COLO829 (cell line): ENCODE measurements around the gene PRKAR1B.

Experiments used
- DNase-seq: peaks from one replicate; pipeline ENCODE4 v3.0.0; 2012; ENCODE audit warnings: low spot score

Gene PRKAR1B

DNA sequence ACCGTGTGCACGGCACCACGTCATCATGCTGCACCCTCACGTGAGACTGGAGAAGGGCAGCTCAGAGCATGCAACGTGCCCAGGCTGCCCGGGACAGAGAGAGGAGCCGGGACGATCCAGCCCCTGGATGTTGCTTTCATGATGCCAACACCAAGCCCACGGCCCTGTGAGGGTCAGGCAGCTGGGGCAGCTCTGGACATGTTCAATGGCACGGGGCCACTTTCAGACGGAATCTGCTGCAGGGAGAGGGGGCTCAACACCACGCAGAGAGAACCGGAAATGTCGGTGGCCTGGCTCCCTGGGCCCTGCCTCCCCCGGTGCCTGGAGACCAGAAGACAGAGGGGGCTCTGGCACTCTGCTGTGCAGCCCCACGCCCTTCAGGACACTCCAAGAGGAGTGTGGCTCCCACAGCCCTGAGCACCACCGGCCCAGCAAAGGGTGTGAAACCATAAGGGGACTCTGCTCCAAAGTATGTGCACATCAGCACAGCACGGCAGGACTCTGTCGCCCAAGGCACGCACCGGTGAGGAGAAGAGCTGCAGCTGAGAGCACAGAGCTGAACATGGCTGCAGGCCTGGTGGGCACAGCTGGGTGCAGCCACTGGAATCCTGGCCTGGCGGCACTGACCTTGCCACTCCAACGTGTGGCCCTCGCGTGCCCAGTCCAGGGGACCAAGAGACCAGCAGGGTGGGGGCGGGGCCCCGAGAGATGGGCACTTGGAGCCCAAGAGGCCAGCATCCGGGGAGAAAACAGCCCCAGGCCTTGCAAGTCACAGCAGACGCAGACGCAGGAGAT is 137.1 kb downstream of the PRKAR1B start:
- DNase-seq = no peak

GRCh38 chr7:587767-588166 is 139.3 kb downstream of the PRKAR1B start:
- no peak for DNase-seq

- DNase-seq = no peak
Measured at GRCh38 chr7:586494-586893, 140.6 kb downstream of the PRKAR1B start.

- DNase-seq = no peak
Measured at GRCh38 chr7:585873-586272, 141.2 kb downstream of the PRKAR1B start.

DNA sequence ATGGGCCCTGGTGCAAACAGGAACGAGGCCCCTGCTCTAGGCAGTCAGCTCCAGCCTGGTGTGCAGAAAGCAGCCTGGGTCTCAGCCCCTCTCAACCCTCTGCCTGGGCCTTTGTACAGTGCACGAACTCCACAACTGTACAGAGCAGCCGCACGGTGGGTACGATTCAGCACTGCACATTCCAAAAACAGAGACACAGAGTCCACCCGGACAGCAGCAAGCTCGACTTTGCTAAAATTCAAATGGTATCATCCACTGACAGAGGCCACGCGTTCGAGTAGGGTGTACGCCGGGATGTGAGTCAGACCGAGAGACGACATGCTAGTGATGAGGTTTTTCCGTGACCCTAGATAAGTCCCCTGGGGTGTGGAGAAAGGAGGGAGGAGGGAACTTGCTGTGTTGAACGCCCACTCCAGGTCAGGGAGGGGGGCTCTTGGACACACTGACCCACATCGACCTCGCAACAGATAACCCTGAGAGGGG is 141.8 kb downstream of the PRKAR1B start:
- no peak for DNase-seq

GRCh38 chr7:584820-585219 is 142.3 kb downstream of the PRKAR1B start:
- no peak for DNase-seq

DNA sequence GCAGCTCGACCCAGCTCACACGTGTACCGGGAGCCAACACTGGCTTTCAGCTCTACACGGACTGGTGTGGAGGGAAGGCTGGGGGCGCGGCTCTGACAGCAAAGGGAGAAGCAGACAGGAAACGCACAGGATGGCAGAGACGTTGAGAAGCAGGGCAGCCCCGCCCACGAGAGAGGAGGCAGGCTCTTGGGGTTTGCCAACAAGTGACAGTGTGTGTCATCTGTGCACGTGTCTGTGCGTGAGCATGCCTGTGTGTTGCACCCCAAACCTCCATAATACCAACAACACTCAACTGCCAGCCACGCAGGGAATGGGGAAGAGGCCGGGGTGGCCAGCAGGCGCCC is 143.0 kb downstream of the PRKAR1B start:
- DNase-seq = no peak

GRCh38 chr7:583410-584121 is 143.5 kb downstream of the PRKAR1B start:
- no peak for DNase-seq

DNA sequence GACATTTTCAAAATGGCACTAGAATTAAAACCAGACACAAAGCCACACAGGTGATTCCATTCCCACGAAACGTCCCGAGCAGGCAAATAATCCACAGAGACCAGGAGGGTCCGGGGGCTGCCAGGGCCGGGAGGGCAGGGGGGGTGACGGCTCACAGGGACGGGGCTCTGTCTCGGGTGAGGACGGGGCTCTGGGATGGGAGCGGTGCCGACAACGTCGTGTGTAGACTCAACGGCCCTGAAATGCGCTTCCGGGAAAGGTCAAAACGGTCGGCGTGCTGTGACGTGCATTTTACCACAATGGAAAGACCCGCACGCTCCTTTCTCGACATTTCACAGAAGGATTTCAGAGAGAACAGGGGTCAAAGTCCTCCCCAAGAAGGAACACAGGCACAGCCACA is 144.2 kb downstream of the PRKAR1B start:
- DNase-seq = no peak

DNA sequence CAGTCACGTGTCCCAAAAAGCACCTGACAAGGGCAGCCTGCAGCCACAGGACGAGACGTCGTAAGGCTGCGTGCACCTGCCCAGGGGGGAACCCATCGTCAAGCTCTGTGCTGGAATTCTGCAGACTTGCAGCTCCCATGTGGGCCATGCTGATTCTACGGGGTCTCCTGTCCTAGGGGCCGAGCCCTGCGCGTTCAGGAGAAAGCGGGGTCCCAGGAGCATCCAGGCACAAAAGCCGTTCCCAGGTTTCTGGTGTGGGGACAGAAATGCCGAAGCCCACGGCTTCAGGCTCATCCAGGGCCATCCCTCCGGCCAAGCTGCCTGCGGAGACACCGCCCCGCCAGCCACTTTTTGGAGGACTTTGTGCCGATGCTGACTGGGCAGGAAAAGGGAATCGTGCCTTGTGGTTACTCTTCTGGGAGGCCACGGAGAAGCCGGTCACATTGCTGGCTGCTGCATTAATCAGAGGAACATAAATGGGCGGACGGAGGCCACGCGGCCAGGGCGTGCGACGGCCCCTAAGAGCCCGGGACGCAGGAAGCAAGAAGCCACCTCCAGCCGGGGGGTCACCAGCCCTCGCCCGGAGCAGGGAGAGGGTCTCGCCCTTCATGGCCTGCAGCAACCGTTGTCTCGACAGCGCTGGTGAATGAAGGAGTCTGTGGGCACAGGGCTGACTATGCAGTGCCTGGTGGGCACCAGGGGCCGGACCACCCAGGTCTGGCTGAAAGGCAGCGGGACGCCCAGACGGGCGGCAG is 144.8 kb downstream of the PRKAR1B start:
- DNase-seq = no peak

DNA sequence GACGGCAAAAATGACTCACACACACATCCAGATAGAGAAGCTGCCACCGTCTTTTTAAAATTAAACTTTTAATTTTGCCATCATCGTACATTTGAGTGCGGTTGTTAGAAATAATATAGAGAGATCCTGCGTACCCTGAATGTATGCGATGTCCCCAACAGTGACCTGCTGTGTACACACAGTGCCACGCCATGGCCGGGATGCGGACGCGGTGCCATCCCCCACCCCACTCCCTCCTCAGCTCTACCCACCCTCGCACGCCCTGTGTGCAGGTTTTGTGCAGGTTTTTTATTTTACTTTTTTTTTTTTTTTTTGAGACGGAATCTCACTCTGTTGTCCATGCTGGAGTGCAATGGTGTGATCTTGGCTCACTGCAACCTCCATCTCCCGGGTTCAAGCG is 148.7 kb downstream of the PRKAR1B start:
- DNase-seq = no peak

- DNase-seq = no peak
Measured at GRCh38 chr7:577741-578370, 149.2 kb downstream of the PRKAR1B start.

DNA sequence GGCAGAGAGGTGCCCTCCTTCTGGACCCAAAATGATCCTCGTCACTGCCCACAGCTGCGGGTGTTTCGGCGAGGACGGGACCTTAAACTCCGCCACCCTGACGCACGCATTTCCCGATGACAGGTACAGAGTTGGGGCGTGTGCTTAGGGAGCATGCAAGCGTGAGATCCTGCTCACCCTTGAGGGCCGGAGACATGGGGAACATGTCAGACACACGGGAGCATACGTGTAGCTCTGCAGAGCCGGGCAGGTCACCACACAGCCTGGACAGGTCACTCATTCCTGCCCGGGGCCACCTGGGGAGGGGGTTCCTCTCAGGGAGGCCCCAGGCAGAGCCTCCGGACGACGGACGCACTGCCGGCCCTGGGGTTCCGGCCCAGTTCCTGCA is 149.8 kb downstream of the PRKAR1B start:
- DNase-seq = no peak

DNA sequence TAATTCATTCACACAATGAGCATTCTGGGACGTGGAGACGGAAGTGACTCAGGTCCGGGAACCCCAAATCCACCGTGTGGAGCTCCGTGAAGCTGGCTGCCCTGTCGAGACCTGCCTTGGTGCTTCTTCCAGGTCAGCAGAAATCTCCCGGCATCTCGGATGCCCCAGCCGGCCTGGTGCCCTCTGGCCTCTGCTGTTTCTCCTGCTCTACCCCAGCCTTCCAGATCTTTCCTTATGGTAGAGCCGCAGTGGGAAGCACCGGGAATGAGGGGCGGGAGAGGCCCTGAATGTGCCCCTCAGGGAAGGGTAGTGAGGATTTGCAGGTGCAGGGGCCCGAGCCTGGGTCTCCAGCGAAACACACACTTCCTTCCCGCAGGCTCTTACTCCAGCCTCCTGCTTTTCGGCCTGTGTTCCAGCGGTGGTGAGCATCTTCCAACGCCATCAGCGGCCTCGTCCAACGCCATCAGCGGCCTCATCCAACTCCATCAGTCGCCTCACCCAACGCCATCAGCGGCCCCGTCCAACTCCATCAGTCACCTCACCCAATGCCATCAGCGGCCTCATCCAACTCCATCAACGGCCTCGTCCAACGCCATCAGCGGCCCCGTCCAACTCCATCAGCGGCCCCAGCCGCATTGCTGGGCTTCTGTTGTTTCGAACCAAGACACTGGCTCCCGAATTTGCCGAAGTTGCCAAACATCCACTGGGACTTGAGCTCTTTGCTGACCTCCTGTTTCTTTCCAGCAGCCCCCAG is 150.4 kb downstream of the PRKAR1B start:
- no peak for DNase-seq

GRCh38 chr7:575425-576366 is 151.4 kb downstream of the PRKAR1B start:
- DNase-seq = no peak

DNA sequence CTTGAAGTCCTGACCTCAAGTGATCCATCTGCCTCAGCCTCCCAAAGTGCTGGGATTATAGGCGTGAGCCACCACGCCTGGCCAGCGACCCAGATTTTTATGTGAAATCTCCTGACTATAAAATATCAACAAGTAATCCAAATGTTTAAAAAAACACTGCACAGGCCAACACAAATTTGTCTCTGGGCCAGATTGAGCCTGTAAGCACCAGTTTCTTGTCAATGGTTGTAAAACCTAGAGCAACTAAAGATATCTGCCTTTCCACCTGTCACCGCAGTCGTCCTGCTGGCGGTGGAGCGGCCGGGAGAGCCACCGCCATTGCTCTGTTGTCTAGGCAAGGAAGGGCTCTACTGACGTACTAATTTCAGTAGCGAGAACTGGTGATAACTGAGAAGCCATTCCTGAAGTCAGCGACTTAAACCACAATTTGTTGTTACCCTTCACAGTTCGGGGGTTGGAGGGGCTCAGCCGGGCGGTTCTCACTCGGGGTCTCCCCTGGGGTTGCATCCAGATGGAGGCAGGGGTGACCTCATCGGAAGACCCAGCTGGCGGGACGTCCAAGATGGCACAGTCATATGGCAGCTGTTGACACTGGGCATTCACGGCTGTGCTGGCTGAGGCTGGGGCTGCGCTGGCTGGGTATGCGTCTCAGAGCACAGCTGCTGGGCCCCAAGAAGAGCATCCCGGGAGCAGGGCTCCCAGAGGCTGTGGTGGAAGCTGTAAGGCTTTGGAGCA is 152.3 kb downstream of the PRKAR1B start:
- DNase-seq = no peak

DNA sequence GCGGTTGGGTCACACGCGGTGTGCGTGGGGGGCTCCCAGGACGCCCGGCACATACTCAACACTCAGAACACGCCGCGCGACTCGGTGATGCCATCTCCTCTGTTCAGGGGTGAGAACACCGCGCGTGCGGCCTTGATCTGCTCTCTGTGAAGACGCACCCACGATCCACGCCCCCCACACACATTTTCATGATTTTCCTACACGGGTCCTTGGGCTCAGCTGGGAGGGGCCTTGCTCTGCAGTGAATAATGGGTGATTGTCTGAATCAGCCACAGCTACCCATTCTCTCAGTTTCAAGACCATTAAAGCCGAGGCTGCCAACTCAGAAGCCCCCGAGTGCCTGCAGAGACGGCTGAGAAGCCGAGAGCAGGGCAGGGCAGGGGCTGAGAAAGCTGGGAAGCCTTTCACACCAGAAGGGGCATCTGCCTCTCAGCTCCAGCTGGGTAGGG is 153.1 kb downstream of the PRKAR1B start:
- peak; percentile 14 for DNase-seq

DNA sequence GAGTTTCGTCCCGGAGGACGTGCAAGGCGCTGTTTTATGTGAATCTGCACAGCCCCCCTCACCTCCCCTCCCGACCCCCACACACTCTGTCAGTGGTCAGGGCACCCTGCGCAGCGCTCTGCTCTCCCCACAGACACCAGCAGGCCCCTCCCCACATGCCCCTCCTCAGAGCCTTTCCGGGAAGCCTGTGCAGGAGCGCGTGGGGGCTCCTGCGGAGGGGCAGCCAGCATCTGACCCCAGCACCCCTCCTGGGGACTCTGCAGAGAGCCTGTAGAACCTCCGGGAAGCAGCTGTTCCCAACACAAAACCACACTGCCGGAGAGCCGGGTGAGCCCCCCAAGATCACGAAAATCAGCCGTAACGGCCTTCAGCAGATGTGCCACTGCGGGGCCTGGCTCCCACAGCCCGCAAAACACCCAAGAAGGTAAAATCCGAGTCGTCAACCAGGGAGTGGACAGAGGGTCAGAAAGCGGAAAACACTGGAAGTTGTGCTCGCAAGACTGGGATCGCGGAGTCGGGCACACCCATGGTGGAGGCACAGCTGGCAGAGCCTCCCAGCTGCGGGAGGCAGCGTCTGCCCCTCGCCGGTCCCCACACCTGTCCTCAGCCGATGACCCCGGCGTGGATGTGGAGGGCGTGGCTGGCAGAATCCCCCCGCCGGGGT is 153.7 kb downstream of the PRKAR1B start:
- no peak for DNase-seq
